Measurements from ENCODE around the gene BHLHE41.

Gene BHLHE41

GRCh38 chr12:26113181-26113654, 11.6 kb downstream of the BHLHE41 start:
- DNase-seq, result no peak

- no peak for DNase-seq
Observed at GRCh38 chr12:26112703-26113147, 12.1 kb downstream of the BHLHE41 start.

- DNase-seq, result no peak
Observed at GRCh38 chr12:26112232-26112631, 12.6 kb downstream of the BHLHE41 start.

GRCh38 chr12:26109343-26109881, 15.4 kb downstream of the BHLHE41 start:
- no peak for DNase-seq

GRCh38 chr12:26108915-26109314, 15.9 kb downstream of the BHLHE41 start:
- DNase-seq, result no peak

- DNase-seq, result no peak
Observed at GRCh38 chr12:26106347-26106746, 18.5 kb downstream of the BHLHE41 start.

- no peak for DNase-seq
Observed at GRCh38 chr12:26102953-26103352, 21.9 kb downstream of the BHLHE41 start.

GRCh38 chr12:26101763-26102162, 23.1 kb downstream of the BHLHE41 start:
- DNase-seq, result no peak

GRCh38 chr12:26101350-26101734, 23.5 kb downstream of the BHLHE41 start:
- DNase-seq, result no peak

GRCh38 chr12:26100666-26101349, 24.0 kb downstream of the BHLHE41 start:
- DNase-seq, result no peak

GRCh38 chr12:26097046-26097878, 27.6 kb downstream of the BHLHE41 start:
- peak; percentile 59 for DNase-seq

GRCh38 chr12:26096036-26096435, 28.8 kb downstream of the BHLHE41 start:
- DNase-seq, result no peak

- no peak for DNase-seq
Observed at GRCh38 chr12:26095186-26095585, 29.7 kb downstream of the BHLHE41 start.

GRCh38 chr12:26092346-26093105, 32.3 kb downstream of the BHLHE41 start:
- DNase-seq, result no peak

GRCh38 chr12:26091822-26092221, 33.0 kb downstream of the BHLHE41 start:
- no peak for DNase-seq

- no peak for DNase-seq
Observed at GRCh38 chr12:26090836-26091510, 33.9 kb downstream of the BHLHE41 start.

GRCh38 chr12:26088998-26089397, 35.8 kb downstream of the BHLHE41 start:
- no peak for DNase-seq

- no peak for DNase-seq
Observed at GRCh38 chr12:26086936-26087335, 37.9 kb downstream of the BHLHE41 start.

GRCh38 chr12:26080911-26081310, 43.9 kb downstream of the BHLHE41 start:
- DNase-seq, result no peak

GRCh38 chr12:26077915-26078702, 46.7 kb downstream of the BHLHE41 start:
- DNase-seq, result no peak

Measured in CD4-positive, alpha-beta T cell treated with Interleukin-10 for 1 hour (primary cell).